ENCODE results near the gene AQP11. TPM values are rescaled to one million over a fixed set of nuclear protein-coding genes. Genes with fewer than 3 reads are reported as not detected.
"Not testable (repeated sequence)": the region's sequence is repeated elsewhere in the genome, so short reads cannot be mapped to it uniquely, and the experiment has no call there.

AQP11 gene
- total RNA-seq, 1 donor from 2014 or later = 0.64 TPM

DNA sequence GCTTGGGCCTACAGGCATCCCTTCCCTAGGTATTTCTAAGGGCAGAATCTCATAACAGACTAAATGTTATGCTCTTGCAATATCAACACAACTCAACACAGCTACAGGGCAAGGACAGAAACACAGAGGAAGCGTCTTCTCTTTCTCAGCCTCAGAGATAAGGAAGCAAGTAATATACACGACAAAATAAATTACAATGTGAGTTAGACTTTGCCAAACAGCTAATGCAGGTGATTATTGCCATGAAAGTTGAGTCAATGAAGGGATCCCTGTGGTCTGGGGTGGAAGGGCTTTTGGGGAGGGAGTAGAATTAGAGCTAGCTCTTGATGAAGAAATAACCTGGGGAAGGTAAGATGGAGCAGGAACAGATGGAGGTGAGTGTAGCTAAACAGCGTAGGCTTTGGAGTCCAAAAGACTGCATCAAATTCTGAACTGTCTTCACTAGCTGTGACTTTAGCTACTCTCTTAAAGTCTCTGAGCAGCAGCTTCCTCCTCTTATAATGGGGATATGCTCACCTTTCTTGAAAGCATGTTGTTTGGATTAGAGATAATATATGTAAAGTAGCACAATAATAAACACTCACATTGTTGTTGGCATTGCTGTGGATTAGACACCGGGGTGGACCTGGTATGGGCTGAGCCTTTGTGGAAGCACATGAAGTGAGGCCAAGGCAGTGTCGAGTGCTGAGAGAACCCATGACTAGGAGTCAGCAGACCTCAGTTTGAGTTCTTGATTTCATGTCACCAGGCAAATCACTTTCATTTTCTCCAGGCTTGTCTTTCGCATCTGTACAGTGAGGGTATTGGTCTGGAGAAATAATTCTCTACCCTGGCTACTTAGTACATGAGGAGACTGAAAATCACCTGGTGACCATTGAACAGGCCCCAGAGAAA lies 41.0 kb upstream of the AQP11 start:
- TF ChIP-seq, protein P1, sequence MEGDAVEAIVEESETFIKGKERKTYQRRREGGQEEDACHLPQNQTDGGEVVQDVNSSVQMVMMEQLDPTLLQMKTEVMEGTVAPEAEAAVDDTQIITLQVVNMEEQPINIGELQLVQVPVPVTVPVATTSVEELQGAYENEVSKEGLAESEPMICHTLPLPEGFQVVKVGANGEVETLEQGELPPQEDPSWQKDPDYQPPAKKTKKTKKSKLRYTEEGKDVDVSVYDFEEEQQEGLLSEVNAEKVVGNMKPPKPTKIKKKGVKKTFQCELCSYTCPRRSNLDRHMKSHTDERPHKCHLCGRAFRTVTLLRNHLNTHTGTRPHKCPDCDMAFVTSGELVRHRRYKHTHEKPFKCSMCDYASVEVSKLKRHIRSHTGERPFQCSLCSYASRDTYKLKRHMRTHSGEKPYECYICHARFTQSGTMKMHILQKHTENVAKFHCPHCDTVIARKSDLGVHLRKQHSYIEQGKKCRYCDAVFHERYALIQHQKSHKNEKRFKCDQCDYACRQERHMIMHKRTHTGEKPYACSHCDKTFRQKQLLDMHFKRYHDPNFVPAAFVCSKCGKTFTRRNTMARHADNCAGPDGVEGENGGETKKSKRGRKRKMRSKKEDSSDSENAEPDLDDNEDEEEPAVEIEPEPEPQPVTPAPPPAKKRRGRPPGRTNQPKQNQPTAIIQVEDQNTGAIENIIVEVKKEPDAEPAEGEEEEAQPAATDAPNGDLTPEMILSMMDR (IDR thresholded peaks at IDR 0.05) = no peak
- H3K27me3 ChIP-seq = no peaks in the 10 kb centered on the region
- no peaks in the 10 kb centered on the region for H3K9me3 ChIP-seq
- no peak overlapping the region for H3K4me3 ChIP-seq
- no peaks in the 10 kb centered on the region for H3K36me3 ChIP-seq
- intact Hi-C loops (cut with DNase I) = loop anchor here (2.0 to 10.0 kb wide), 2 partner anchors 174 to 422 kb away; no protein-coding TSS in a partner anchor
- DNase-seq (ENCODE audit: low spot score in 2 of 2) = no peak
- H3K27ac ChIP-seq = no peak overlapping the region
- H3K4me1 ChIP-seq = no peaks in the 10 kb centered on the region

DNA sequence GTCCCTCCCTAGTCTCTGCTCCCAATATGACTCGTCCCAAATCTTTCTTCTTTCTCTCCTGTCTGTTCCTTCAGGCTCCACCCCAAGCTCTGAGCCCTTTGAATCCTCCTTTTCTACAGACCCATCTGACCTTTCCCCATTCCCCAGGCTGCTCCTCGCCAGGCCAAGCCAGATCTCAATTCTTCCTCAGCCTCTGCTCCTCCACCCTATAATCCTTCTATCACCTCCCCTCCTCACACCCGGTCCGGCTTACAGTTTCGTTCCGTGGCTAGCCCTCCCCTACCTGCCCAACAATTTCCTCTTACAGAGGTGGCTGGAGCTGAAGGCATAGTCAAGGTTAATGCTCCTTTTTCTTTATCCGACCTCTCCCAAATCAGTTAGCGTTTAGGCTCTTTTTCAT lies 38.3 kb upstream of the AQP11 start:
- DNase-seq (ENCODE audit: low spot score in 2 of 2); H3K27ac ChIP-seq; H3K27me3 ChIP-seq; H3K4me1 ChIP-seq; intact Hi-C loops (cut with DNase I); H3K36me3 ChIP-seq; H3K4me3 ChIP-seq; H3K9me3 ChIP-seq: not testable (repeated sequence)

DNA sequence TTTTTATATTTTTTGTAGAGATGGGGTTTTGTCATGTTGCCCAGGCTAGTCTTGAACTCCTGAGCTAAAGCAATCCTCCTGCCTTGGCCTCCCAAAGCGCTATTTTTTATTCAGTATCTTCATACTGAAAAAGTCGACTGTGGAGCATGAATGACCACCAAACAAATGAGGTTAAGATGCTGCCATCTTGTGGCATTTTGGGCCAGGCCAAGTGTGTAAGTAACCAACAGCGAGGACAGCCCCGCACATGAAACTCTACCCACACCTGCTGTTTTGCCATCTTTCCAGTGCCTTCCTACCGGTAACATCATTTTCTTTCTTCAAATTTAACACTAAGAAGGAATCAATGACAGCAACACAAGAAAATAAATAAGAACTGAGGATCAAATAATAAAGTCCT lies 32.2 kb upstream of the AQP11 start:
- H3K4me3 ChIP-seq = no peak overlapping the region
- no peaks in the 10 kb centered on the region for H3K4me1 ChIP-seq
- no peak overlapping the region for H3K27ac ChIP-seq
- H3K27me3 ChIP-seq = no peaks in the 10 kb centered on the region
- H3K36me3 ChIP-seq = no peaks in the 10 kb centered on the region
- no peaks in the 10 kb centered on the region for H3K9me3 ChIP-seq
- TF ChIP-seq, protein P1 (IDR thresholded peaks at IDR 0.05) = no peak
- intact Hi-C loops (cut with DNase I) = no loop called here
- no peak for DNase-seq (ENCODE audit: low spot score in 2 of 2)

DNA sequence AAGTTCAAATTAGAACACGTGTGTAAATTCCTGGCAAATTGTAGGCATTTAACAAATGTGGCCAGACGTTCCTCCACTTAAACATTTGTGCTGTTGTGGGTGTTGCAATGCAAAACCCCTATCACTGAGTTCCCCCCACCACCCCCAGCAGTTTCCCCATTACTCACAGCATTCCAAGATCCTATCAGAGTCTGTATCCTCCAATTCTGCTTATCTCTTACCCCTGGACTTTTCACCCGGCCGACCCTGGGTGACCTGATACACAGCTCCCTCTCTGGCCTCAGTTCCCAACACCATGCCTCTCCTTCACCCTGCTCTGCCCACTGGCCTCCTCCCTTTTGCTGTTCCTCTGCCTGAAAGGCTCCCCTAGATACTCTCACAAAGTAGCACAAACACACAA lies 31.4 kb upstream of the AQP11 start:
- Histone ChIP-seq H3K27ac (no peak overlapping the region), H3K4me1 (no peaks in the 10 kb centered on the region), H3K4me3 (no peak overlapping the region), H3K9me3 (peaks cover 0 to 6% of the 10 kb centered on the region in 2 donors), H3K36me3 (no peaks in the 10 kb centered on the region), H3K27me3 (no peaks in the 10 kb centered on the region)
- DNase-seq (ENCODE audit: low spot score in 2 of 2) = no peak
- TF ChIP-seq, protein P1 (IDR thresholded peaks at IDR 0.05) = no peak
- intact Hi-C loops (cut with DNase I) = no loop called here

DNA sequence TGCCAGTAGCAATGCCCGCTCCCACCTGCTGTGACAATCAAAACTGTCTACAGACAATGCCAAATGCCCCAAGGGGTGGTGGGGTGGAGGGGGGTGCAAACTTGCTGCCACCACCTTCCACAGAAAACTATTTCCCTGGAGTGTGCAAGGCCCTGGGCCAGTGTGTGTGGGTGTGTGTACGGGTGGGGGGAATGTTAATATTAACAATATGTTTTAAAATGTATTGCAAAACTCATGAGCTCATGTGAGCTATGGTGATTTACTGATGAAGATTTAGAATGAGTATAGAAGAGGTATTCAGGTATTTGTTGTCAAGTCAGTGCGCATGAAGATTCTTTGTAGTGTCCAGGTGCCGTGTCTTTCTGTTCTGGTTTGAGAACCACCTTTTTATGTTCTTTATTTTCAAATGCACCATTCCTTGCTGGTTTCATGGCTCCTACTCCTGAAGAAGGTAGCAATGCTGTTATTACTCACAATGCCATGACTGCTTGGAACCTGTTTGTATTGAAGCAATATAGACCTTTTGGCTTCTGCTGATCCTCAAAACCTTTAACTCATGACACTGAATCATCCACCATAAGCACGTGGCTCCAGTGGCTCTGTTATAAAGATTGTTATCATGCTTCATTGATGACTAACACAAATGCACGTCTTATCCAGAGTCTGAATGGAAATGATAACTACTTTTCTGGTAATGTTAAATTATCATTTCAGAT lies 29.9 kb upstream of the AQP11 start:
- Histone ChIP-seq H3K27ac (no peak overlapping the region), H3K4me3 (no peak overlapping the region), H3K4me1 (no peaks in the 10 kb centered on the region), H3K27me3 (no peaks in the 10 kb centered on the region), H3K9me3 (peaks cover 0 to 9% of the 10 kb centered on the region in 2 donors), H3K36me3 (no peaks in the 10 kb centered on the region)
- TF ChIP-seq, protein P1 (IDR thresholded peaks at IDR 0.05) = no peak
- no peak for DNase-seq (ENCODE audit: low spot score in 2 of 2)
- intact Hi-C loops (cut with DNase I) = no loop called here

DNA sequence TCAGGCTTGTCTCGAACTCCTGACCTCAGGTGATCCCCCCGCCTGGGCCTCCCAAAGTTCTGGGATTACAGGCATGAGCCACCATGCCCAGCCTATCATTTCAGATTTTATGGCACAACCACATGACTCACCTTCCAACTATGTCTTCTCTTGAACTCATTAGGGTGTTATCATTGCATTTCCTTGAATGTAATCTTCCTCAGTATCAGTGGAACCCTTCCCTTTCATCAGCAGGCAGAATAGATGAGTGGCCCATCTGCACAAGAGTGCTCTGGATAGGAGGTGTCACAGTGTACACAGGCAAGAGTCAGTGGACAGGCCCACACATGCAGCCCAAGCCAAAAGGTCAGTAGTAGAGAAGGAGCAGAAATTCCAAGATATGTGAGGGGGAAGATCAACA lies 29.1 kb upstream of the AQP11 start:
- intact Hi-C loops (cut with DNase I) = no loop called here
- H3K27me3 ChIP-seq = no peaks in the 10 kb centered on the region
- TF ChIP-seq, protein P1 (IDR thresholded peaks at IDR 0.05) = no peak

More for the DNA sequence above, 29.1 kb upstream of the AQP11 start:
- Histone ChIP-seq H3K4me1 (no peaks in the 10 kb centered on the region), H3K4me3 (no peak overlapping the region), H3K36me3 (no peaks in the 10 kb centered on the region), H3K9me3 (peaks cover 0 to 9% of the 10 kb centered on the region in 2 donors), H3K27ac (no peak overlapping the region)
- DNase-seq (ENCODE audit: low spot score in 2 of 2) = no peak

Measured in ascending aorta (tissue), 2 donors.